Measurements from ENCODE around the gene ASIC2. TPM values are rescaled to one million over a fixed set of nuclear protein-coding genes. Genes with fewer than 3 reads are reported as not detected.

ASIC2 gene
- total RNA-seq, 1 experiment from 2014 or later, result not detected

GRCh38 chr17:32964541-32964940 is 328.6 kb downstream of the ASIC2 start:
- RAD21 ChIA-PET (ENCODE audit: low non-redundant PET in 1 of 2, low total read pairs in 2 of 2, uncharacterized antibody in 2 of 2, unreplicated experiment in 2 of 2), result no interaction called here
- ATAC-seq, result no peak
- H4K20me1 ChIP-seq (ENCODE audit: insufficient read depth), result no peaks in the 10 kb centered on the region
- H3K9me2 ChIP-seq (ENCODE audit: insufficient read depth), result no peaks in the 10 kb centered on the region
- no peaks in the 10 kb centered on the region for H3K36me3 ChIP-seq (ENCODE audit: control insufficient read depth in 1 of 2, insufficient read depth in 2 of 2, low read length in 2 of 2)
- H3K4me3 ChIP-seq (replicated peaks in 1 of 2; ENCODE audit: low read depth in 1 of 2, low read length in 2 of 2), result no peak overlapping the region
- H3K27ac ChIP-seq (ENCODE audit: low read depth, low read length), result no peak overlapping the region
- H3K27me3 ChIP-seq (ENCODE audit: insufficient read depth, low read length), result peaks cover 32% of the 10 kb centered on the region
- H2AFZ ChIP-seq (ENCODE audit: low read depth, low read length, poor library complexity, severe bottlenecking), result no peak overlapping the region
- BruUV-seq (replicated peaks), result no TSS peak
- intact Hi-C loops (cut with micrococcal nuclease), result no loop called here
- H3K4me2 ChIP-seq (ENCODE audit: low read length), result no peak overlapping the region
- H3K9me3 ChIP-seq (ENCODE audit: control insufficient read depth in 1 of 2, insufficient read depth in 1 of 2, low read depth in 1 of 2, low read length in 2 of 2), result no peaks in the 10 kb centered on the region
- TF ChIP-seq EZH2phosphoT487 (IDR thresholded peaks at IDR 0.05; ENCODE audit: borderline replicate concordance) (no peak), SRF (IDR thresholded peaks at IDR 0.05; ENCODE audit: low read depth) (no peak), CEBPB (IDR thresholded peaks at IDR 0.05; ENCODE audit: low read depth) (no peak), POLR2A (IDR thresholded peaks at IDR 0.05; ENCODE audit: borderline replicate concordance, extremely low read depth, insufficient read depth, insufficient read length) (no peak), YY1 (IDR thresholded peaks at IDR 0.05; ENCODE audit: extremely low read depth, insufficient replicate concordance, low read depth, low read length) (no peak), RAD21 (IDR thresholded peaks at IDR 0.05; ENCODE audit: low read depth) (no peak)
- no peak for DNase-seq (ENCODE audit: low read depth, low spot score)
- H3K9ac ChIP-seq (ENCODE audit: low read length), result no peak overlapping the region
- POLR2A ChIA-PET, result no interaction called here
- H3K79me2 ChIP-seq (ENCODE audit: insufficient read depth, low read length), result no peaks in the 10 kb centered on the region
- CTCF ChIA-PET, result no interaction called here
- H3K4me1 ChIP-seq (ENCODE audit: control insufficient read depth in 1 of 2, insufficient read depth in 2 of 2, low read length in 2 of 2), result no peaks in the 10 kb centered on the region
